ENCODE results near the gene DNAJC25.
"Not testable (repeated sequence)": the region's sequence is repeated elsewhere in the genome, so short reads cannot be mapped to it uniquely, and the experiment has no call there.

Gene DNAJC25

DNA sequence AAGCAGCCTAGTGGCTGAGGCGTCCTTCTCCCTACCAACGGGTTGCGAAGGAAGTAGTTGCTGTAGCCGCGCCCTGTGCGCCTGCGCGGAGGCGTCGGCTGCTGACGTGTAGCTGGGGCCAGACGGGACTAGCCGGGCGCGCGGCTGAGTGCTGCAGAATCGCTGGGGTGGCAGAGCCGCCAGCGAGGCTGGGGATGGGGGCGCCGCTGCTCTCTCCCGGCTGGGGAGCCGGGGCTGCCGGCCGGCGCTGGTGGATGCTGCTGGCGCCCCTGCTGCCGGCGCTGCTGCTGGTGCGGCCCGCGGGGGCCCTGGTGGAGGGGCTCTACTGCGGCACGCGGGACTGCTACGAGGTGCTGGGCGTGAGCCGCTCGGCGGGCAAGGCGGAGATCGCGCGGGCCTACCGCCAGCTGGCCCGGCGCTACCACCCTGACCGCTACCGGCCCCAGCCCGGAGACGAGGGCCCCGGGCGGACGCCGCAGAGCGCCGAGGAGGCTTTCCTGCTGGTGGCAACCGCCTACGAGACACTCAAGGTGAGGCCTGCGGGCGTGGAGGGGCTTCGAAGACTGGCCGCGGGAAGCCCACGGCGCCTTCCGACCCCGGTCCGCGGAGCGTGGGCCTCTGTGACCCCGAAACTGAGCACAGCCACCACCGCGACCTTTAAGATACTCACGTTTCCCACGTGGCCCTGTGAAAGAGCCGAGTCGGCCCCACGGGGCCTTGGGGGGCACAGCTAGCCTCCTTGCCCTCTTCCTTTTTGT is at the start of gene DNAJC25:
DNAJC25 (plus strand) TSS at position 121 of the 758 bp plus-strand sequence; CDS start at position 195, 74 bp downstream.
- DNase-seq = peak; percentile 94 to 95

DNA sequence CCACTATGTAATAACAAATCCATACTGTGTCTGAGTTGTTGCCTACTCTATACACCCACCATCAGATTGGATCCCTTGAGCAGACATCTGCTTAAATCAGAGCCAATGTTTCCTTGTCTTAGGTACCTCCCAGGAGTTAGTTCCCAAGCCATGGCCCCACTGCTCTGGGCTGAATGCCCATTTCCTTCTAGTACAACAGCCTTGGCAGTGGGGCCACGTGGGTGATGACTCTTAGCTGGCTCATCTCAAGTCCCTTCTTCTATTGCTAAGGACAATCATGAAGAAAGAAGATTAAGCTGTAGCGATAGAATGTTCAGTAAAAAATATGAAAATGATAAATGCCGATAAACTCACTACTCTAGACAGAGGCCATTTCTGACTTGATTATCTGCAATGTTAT is 48.2 kb upstream of the DNAJC25 start:
- DNase-seq = no peak

DNA sequence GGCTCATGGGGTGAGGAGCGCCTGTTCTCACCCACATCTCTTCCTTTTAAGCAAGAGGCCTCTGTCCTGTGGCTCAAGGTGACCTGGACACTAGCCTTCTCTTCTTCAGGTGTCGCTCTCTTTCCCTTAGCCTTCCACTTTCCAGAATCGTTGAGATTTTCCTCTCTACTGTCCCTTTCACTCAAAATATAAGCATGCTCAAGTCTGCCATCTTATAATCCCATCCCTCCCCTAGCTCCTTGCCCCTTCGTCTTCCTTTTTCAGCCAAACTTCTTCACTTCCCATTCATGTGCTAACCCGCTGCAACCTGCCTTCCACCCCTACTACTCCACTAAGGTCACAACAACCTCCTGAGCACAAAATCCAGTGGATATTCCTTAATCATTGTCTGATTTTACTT is 44.8 kb upstream of the DNAJC25 start:
- no peak for DNase-seq

DNA sequence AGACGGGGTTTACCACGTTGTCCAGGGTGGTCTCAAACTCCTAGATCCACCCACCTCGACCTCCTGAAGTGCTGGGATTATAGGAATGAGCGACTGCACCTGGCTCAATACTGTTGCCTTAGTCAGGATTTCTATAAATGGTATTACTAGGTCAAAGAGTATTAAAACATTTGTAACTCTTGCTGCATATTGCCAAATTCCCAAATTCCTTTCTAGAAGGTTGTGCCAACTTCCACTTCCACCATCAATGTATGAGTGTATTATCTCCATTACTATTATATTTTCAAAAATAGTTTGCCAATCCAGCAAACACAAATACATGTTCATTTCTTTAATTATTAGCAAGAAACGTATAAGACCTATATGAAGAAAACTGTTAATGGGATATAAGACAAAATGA is 42.3 kb upstream of the DNAJC25 start:
- DNase-seq = no peak

DNA sequence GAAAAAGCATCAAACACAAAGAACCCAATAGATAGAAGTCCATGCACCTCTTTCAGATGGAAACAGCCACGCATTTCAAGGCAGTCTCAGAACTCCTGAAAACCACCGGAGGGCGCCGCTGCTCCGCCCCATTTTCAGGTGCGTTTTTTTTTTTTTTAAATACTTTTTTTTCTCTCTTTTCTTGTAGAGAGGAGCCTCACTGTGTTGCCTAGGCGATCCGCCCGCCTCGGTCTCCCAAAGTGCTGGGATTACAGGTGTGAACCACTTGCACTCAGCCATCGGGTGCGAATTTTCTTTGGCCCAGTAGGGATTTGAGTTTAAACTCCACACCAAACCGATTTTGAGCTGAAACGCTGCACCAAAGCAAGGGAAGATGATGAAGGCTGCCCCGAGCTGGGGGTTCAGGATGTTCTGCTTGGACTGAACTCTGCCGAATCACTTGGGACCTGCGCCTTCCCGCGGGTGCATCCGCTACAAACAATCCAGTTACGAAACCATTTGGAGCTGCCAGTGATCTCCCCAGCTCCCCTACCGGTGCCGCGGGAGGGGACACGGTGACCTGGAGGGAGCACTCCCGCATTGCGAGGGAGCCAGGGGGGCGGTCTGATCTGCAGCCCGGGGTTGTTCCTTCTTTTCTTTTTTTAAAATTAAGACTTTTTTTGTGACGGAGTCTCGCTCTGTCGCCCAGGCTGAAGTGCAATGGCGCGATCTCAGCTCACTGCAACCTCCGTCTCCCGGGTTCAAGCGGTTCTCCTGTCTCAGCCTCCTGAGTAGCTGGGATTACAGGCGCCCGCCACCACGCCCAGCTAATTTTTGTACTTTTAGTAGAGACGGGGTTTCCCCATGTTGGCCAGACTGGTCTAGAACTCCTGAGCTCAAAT is 33.0 kb upstream of the DNAJC25 start:
- peak; percentile 63 for DNase-seq

DNA sequence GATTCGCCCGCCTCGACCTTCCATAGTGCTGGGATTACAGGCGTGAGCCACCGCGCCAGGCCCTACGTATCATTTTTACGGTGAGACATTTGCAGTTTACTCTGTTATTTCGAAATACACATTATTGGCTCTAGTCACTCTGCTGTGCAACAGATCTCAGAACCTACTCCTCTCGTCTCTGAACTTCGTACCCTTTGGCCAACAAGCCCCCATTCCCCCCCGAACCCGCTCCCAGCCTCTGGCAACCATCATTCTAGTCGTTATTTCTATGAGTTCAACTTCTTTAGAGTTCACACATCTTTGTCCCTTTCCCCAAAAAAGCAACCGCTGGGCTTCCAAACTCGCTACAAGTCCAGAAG is 32.4 kb upstream of the DNAJC25 start:
- peak; percentile 0 to 22 for DNase-seq

DNA sequence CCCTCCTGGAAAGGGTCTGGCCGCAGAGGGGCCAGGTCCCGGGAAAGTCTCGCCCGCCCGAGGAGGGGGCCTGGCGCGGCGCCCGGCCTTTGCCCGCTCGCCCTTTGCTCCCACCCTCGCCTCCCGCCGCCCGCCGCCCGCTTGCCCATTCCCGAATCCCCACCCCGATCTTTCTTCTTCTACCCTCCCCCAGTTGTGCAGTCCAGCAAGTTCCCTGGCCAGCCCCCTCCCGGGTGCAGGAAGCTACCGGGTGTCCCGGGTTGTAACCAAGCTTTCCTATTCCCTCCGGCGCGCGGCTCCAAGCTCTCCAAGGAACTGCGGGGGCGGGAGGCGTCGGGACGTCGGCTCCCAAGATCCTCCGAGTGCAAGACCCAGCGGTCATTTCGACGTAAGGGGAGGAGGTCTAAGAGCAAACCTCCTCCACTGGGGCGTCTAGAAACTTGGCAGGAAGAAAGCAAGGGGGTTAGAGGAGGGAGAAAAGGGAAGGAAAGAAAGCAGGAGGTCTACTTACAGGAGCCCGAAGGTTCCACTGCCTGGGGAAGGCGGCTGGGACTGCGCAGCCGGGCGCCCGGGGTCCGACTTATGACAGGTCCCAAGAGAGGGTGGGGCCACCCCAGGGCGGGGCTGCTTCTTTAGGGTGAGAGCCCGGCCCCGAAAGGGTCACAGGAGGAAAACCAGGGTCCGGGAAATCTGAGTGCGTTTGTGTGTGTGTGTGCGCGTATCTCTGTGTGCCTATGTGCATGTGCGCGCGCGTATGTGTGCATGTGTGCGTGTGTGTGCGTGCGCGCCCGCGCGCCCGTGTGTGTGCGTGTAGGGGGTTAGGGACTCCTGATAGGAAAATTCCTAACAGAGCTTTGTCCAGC is 31.8 kb upstream of the DNAJC25 start, which contains the start of gene PTGR1:
PTGR1 (minus strand) TSS at position 556 of the 863 bp plus-strand sequence. CDS start 2,225 bp downstream, outside the sequence.
- DNase-seq = peak; percentile 21 to 38

DNA sequence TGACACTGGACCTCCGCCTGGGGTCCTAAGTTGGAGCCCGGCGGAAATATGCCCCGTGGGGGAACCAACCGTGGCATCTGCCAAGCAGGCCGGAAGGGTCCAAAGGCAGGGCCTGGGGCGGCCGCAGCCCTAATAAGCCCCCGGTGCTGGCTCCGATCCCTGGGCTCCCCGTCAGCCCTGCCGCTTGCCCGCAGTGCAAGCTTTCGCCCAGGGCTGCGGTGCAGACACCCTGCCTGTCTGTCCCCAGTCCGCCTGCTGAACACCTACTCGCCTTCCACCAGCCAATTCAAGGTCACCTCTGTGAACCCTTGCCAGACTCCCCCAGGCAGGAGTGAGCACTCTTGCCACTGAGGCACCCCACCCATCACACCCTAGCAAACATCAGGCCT is 31.2 kb upstream of the DNAJC25 start:
- DNase-seq = no peak

DNA sequence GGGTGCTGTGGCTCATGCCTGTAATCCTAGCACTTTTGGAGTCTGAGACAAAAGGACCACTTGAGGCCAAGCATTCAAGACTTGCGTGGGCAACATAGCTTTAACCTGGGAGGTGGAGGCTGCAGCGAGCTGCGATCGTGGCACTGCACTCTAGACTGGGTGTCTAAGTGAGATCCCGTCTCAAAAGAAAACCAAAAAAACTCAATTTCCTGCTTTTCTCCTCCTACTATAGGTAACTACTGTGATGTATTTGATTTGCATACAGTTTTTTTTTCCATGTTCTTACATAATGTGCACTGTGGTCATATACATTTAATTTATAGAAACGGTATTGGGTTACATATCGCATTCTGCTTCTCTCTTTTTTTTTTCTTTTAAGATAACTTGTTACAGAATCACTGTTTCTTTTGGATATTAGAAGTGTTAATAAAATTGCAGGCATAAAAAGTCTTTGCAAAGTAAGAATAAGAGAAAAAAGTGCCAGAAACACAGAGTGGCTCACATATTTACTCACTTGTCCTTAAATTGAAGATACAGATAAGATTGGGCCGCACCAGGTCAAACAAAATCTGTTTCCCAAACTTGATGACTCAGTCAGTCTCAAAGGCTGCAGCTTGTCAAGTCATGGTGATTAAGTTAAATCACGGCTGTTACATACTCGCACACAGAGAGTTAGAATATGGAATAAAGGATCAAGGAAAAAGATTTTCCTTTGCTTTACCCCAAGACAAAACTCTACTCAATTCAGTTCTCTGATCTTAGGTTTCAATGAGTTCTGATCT is 29.7 kb upstream of the DNAJC25 start:
- no peak for DNase-seq

DNA sequence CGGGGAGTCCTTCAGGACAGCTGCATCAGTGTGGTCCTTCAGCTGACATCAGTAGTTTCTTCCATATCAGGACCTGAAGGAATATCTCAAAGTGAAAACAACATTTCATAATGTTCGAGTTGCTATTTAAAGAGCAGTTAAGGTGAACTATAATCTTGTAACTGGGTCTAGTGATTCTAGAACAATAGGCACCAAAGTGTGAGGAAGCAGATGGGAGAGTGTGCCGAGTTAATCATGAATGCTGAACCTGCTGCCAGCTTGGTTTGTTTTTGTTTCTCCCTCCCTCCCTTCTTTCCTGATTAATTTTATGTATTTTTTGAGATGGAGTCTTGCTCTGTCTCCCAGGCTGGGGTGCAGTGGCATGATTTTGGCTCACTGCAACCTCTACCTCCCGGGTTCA is 28.1 kb upstream of the DNAJC25 start:
- no peak for DNase-seq

DNA sequence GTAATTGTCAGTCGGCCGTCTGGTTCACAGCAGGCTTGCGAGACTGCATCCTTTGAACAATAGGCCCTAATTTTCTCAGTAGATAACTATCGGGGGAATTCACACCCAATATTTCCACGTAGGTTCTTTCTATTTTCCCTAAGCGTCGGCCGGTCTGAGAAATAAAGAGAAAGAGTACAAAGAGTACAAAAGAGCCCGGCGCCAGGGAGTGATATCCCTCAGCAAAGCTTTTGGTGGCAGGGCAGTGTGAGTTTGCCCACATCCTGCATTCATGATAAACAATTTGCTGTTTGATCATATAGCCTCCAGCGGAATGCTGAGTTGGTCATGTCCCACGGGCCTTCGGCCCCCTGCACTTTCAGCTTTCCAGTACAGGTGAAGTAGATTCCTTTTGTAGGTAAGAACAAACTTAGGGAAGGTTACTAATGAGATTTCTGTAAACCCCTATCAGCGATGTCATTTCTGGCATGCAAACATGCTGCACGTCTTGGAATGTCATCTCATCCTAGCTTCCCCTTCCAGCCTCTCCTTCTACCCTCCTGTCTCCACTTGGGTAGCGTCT is 27.0 kb upstream of the DNAJC25 start:
- DNase-seq = no peak

DNA sequence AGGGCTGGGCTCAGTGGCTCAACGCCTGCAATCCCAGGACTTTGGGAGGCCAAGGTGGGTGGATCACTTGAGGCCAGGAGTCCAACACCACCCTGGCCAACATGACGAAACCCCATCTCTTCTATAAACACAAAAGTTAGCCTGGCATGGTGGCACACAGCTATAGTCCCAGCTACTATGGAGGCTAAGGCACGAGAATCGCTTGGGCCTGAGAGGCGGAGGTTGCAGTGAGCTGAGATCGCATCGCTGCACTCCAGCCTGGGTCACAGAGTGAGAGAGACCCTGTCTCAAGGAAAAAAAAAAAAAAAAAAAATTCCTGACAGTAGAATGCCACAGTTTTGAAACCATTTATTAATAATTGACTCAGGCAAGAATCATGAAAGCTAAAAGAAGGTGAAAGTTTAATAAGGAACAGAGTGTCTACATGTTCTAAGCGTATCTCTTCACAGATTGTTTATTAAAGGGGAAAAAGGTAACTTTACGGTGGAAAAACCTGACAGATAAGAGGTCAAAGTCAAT is 26.0 kb upstream of the DNAJC25 start:
- DNase-seq = no peak

DNA sequence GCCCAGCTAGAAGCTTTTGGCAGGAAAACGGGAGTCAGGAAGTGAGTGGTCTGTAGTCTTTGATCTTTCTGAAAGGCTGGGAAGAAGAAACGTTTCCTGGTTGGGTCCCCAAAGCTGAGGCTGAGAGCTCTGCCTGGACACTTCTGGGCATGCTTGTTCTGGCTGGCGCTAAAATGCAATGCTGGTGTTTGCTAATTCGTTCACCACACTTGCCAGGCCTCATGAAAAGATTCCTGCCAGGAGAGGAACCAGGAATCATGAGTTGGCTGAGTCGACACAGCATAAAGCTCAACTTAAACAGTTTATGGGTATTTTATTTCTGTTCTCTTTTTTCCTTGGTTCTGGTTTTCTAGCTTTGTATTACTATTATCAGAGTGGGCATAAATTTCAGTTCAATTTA is 21.0 kb upstream of the DNAJC25 start:
- no peak for DNase-seq

DNA sequence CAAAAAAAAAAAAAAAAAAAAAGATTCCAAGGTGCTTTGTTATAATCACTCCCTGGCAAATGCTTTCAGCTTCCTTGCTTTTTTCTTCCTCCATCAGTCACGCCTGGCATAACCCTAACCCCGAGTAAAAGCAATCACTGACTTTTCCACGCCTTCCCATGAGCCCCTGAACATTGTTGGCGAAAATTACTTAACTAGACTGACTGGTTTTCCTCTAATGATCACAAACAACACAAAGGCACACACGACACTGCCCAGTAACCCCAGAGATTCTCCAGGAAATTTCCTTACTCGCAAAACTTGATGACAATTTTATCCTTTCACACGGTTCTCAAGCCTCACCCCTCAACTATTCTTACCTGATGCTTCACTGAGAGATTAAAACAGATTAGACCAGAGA is 20.3 kb upstream of the DNAJC25 start:
- no peak for DNase-seq

DNA sequence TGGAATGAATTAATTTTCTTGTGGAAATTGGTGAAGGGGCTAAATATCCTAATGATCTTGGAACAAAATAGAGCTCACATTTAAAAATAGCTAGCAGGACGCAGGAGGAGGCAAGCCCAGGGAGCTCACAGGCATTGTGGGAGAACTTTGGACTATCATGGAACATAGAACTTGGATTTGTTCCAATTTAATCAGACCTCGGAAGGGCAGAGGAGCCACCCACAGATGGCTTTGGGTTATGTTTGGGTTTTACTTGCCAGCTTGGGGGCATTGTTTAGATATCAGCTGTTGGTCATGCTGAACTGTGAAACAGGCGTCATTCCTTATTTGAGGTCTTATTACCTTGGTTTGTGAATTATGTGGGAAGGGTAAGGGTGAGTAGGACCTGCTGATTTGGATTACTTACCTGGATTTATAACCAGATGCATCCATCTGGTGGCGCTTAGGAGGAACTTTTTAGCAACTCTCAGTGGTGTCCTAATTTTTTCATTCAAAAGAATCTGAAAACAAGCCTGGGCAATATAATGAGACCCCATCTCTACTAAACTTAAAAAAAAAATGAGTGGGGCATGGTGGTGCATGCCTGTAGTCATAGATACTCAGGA is 17.6 kb upstream of the DNAJC25 start:
- no peak for DNase-seq

DNA sequence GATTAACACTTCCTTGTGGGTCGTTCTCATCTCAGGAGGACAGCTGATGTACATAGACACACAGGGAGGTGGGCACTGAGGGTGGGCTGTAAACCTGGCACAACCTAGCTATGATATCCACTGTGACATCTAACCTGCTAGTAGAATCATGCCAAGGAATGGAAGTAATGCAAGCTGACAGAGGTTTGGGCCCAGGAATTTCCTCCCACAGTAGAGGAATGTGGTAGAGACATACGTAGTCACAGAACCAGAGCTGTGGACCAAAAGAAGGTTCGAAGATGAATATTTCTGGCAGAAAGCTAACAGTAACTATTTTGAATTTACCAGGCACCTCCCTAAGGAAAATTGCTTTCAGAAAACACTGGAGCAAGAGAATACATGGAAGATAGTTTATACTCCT is 15.2 kb upstream of the DNAJC25 start:
- no peak for DNase-seq

DNA sequence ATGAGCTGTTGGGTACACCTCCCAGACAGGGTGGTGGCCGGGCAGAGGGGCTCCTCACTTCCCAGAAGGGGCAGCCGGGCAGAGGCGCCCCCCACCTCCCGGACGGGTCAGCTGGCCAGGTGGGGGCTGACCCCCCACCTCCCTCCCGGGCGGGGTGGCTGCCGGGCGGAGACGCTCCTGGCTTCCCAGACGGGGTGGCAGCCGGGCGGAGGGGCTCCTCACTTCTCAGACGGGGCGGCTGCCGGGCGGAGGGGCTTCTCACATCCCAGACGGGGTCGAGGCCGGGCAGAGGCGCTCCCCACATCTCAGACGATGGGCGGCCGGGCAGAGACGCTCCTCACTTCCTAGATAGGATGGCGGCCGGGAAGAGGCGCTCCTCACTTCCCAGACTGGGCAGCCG is 13.8 kb upstream of the DNAJC25 start:
- DNase-seq = not testable (repeated sequence)

DNA sequence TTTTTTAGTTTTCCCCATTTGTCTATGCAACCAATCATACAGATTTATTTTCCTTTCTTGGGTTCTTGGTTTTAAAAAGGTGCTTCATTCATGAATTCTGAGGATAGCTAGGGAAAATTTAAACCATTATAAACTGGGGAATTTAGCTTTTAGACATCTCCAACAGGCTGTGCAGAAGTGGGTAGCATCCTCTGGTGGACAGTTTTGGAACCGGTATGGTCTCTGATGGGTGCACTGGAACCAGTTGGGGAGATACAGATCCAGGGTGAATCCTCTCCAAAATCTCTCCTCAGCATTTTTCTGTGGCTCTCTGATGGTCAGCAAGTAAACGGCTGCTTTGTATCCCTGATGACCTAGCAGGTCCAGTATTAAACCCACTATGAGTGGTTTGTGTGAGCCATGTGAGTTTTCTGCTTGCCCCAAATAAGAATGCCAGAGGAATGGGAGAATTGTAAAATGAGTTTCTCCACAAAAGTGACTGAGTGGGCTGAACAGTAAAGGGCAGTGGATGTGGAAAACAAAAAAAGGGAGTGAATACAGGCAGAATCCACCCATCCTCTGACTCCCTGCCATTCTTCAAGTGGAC is 9.1 kb upstream of the DNAJC25 start:
- DNase-seq = peak in 1 of 2 donors; percentile 35

DNA sequence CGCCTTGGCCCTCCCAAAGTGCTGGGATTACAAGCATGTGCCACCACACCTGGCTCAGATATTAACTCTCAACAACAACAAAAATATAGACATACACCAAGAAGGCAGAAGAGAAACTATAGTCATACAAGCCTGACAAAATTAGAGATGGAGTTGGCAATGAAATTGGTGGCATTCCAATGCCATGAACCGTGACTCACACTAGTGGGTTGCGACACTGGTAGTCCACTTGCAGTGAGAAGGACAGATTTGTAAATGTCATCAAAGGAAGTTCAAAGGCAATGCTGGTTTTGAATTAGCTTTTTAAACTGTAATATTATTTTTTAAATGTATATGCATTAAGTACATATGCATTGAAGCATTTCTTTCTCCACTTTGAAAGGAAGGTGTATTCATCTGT is 8.5 kb upstream of the DNAJC25 start:
- DNase-seq = no peak

DNA sequence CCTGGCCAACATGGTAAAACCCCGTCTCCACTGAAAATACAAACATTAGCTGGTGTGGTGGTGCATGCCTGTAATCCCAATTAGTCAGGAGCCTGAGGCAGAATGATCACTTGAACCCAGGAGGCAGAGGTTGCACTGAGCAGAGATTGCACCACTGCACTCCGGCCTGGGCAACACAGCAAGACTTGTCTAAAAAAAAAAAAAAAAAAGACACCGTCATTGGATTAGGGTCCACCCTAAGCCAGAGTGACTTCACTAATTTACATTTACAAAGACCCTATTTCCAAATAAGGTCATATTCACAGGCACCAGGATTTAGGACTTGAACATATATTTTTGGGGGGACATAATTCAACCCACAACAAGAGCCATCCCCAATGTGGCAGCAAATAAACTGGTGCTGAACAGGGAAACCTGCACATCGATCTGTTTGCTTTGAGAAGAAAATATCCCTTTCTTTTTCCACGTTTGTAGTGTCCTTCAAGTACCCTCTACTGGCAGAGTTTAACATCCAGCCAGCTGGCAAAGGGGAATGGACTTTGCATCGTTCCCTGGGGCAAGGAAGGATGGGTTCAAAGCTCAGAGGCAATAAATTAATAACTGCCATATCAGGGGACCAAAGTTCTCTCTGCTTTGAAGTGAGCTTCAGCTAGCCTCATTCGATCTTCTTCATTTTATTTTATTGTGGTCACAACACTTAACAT is 3.7 kb upstream of the DNAJC25 start:
- no peak for DNase-seq
